ENCODE results near the gene LAP3. TPM values are rescaled to one million over a fixed set of nuclear protein-coding genes. Genes with fewer than 3 reads are reported as not detected.
A peak's percentile ranks its signal among the peaks of the same experiment; 100 is the strongest.

The LAP3 gene
- total RNA-seq (ENCODE audit: low replicate concordance), result 41.2 and 48.9 TPM in 2 replicates
- long read RNA-seq, transcript LAP3-201 (13 exons, 2,213 nt), result major isoform, 336 of 358 reads
- long read RNA-seq, partial matches to known transcripts, result 14 of 358 reads
- long read RNA-seq, other reads (novel, unspliced or antisense), result 8 of 358 reads

DNA sequence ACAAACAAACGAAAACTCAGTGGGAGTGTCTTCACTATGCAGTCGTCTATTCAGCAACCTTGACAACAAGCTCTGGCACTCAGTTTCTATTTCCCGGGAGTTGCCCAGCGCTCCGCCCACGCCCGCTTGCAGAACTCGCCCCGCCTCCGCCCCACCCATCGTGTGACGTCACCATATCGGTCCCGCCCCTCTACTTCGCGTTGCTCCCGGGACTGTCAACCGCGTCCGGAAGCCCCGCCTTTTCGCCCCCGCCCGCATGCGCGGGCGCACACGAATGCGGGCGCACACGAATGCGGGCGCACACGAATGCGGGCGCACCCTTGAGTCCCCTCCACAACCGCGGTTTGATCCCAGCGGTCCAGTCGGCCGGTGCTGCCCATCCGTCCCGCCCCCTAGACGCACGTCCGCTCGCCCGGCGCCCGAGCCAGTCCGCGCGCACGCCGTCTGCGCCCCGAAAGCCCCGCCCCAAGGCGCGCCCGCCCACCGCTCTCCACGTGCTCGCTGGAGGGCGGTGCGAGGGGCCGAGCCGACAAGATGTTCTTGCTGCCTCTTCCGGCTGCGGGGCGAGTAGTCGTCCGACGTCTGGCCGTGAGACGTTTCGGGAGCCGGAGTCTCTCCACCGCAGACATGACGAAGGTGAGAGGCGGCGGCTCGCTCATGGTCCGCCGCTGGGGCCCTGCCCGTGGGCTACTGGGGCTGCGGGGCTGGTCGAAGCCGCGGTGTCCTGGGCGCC is at the start of gene LAP3:
Gene LAP3 (plus strand): TSS at position 267 of the 733 bp plus-strand sequence. CDS start 268 bp downstream, at position 535.
- Mint-ChIP-seq H3K27ac (peak within 1 kb of the TSS; percentile 97), H3K4me3 (peak within 1 kb of the TSS; percentile 94), H3K27me3 (no peaks in the 10 kb centered on the region), H3K4me1 (ENCODE audit: unreplicated experiment) (peaks cover 11% of the 10 kb centered on the region), H3K36me3 (no peaks in the 10 kb centered on the region), H3K9me3 (no peaks in the 10 kb centered on the region)
- peak; percentile 98 for DNase-seq (ENCODE audit: extremely low spot score, unreplicated experiment)
- TF ChIP-seq, protein P1, sequence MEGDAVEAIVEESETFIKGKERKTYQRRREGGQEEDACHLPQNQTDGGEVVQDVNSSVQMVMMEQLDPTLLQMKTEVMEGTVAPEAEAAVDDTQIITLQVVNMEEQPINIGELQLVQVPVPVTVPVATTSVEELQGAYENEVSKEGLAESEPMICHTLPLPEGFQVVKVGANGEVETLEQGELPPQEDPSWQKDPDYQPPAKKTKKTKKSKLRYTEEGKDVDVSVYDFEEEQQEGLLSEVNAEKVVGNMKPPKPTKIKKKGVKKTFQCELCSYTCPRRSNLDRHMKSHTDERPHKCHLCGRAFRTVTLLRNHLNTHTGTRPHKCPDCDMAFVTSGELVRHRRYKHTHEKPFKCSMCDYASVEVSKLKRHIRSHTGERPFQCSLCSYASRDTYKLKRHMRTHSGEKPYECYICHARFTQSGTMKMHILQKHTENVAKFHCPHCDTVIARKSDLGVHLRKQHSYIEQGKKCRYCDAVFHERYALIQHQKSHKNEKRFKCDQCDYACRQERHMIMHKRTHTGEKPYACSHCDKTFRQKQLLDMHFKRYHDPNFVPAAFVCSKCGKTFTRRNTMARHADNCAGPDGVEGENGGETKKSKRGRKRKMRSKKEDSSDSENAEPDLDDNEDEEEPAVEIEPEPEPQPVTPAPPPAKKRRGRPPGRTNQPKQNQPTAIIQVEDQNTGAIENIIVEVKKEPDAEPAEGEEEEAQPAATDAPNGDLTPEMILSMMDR (conservative IDR thresholded peaks at IDR 0.05), result no peak

DNA sequence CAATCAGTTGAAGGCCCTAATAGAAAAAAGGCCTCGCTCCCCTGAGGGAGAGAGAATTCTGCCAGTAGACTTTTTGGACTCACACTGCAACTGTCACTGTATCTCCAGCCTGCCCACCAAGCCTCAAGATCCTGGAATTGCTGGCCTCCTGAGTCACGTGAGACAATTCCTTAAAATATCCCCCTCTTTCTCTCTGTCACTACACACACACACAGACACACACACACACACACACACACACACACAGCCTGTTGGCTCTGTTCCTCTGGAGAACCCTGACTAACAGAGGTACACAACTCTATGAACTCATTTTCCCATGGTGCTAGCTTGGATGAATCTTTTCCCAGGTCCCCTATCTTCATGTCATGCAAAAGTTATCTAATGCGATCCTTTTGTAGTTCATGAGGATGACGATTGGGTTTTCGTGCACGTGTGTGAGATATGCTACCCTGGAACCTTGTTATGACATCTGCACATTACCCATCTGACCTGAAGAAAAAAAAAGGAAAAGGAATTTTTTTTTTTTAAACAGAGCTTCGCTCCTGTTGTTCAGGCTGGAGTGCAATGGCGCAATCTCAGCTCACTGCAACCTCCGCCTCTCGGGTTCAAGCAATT is 48.3 kb upstream of the LAP3 start:
- peaks cover 18% of the 10 kb centered on the region for H3K27me3 Mint-ChIP-seq
- no peak overlapping the region for H3K4me3 Mint-ChIP-seq
- no peak overlapping the region for H3K27ac Mint-ChIP-seq
- H3K9me3 Mint-ChIP-seq, result no peaks in the 10 kb centered on the region
- no peaks in the 10 kb centered on the region for H3K36me3 Mint-ChIP-seq
- TF ChIP-seq, protein P1 (conservative IDR thresholded peaks at IDR 0.05), result no peak
- no peak for DNase-seq (ENCODE audit: extremely low spot score, unreplicated experiment)
- no peaks in the 10 kb centered on the region for H3K4me1 Mint-ChIP-seq (ENCODE audit: unreplicated experiment)

DNA sequence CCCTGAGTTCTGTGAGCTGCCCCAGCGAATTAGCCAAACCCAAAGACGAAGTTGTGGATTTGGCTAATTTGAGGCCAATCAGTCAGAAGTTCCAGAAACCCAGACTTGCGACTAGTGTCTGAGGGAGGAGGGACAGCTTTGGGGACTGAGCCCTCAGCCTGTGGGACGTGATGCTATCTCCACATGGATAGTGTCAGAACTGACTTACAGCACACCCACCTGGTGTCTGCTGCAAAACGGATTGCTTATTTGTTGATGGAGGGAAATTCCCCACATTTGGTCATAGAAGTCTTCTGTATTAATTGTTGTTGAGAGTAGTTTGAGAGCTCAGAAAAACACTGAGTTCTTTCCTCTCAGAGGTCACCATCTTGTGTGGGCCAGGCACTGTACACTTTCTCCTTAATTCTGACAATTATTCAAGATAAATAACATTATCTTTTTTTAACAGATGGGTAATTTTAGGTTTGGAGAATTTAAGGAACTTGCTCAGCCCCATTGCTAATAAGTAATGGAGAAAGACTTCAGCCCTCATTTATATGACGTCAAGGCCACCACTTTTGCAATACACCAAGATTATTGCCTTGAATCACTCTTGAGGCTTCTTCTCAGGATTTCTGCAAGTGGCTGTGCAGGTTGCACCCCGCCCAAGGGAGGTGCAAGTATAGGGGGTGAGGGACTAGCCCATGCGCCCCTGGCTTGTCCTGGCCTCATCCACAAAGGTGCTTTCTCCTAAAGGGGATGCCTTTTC is 45.3 kb upstream of the LAP3 start:
- Mint-ChIP-seq H3K36me3 (no peaks in the 10 kb centered on the region), H3K9me3 (no peaks in the 10 kb centered on the region), H3K4me3 (no peak overlapping the region), H3K27me3 (peaks cover 11% of the 10 kb centered on the region), H3K4me1 (ENCODE audit: unreplicated experiment) (no peaks in the 10 kb centered on the region), H3K27ac (no peak overlapping the region)
- TF ChIP-seq, protein P1 (conservative IDR thresholded peaks at IDR 0.05), result no peak
- no peak for DNase-seq (ENCODE audit: extremely low spot score, unreplicated experiment)

DNA sequence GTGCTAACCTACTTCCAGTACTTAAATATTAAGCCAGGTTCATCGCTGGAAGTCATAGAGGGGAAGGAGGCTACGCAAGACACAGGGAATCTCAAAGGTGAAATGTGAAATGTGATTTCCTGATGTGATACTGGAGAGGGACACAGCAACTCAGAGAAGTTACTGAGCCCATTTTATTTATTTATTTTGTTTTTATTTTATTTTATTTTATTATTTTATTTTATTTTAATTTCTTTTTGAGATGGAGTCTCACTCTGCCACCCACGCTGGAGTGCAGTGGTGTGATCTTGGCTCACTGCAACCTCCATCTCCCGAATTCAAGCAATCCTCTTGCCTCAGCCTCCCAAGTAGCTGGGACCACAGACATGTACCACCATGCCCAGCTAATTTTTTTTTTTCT is 42.3 kb upstream of the LAP3 start:
- no peaks in the 10 kb centered on the region for H3K36me3 Mint-ChIP-seq
- H3K27me3 Mint-ChIP-seq, result no peaks in the 10 kb centered on the region
- H3K4me3 Mint-ChIP-seq, result no peak overlapping the region

DNA sequence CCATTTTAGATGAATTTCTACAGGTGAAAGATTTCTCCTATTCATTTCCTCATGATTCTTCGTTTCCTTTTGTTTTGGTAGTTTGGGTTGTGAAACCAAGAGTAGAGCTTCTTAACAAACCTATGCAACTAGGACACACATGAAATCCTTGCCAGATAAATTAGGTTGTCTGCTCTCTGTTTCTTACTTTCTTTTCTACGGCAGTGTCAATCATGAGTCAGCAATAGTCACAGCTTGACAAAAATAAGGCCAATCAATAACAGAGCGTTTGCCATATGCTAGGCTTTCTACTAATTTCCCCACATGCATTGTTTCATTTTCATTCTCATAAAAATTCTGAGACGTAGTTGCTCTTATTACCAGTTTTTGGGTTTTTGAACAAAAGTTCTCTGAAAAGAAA is 41.8 kb upstream of the LAP3 start:
- no peak for DNase-seq (ENCODE audit: extremely low spot score, unreplicated experiment)
- Mint-ChIP-seq H3K4me3 (no peak overlapping the region), H3K27me3 (no peaks in the 10 kb centered on the region), H3K9me3 (no peaks in the 10 kb centered on the region), H3K27ac (no peak overlapping the region), H3K4me1 (ENCODE audit: unreplicated experiment) (no peaks in the 10 kb centered on the region), H3K36me3 (no peaks in the 10 kb centered on the region)
- TF ChIP-seq, protein P1 (conservative IDR thresholded peaks at IDR 0.05), result no peak

More for the DNA sequence above, 42.3 kb upstream of the LAP3 start:
- Mint-ChIP-seq H3K9me3 (no peaks in the 10 kb centered on the region), H3K27ac (no peak overlapping the region), H3K4me1 (ENCODE audit: unreplicated experiment) (no peaks in the 10 kb centered on the region)
- TF ChIP-seq, protein P1 (conservative IDR thresholded peaks at IDR 0.05), result no peak
- no peak for DNase-seq (ENCODE audit: extremely low spot score, unreplicated experiment)

Measured in type B pancreatic cell (in vitro differentiated cells).